Mesendoderm (in vitro differentiated cells): ENCODE results near the gene BABAM2.

Experiments
- DNase-seq: peaks from one replicate; pipeline ENCODE4 v3.0.0; 2013
- H2AK5ac ChIP-seq: 2 replicates; pipeline ENCODE4 v1.6.1; 2013; ENCODE audit warnings: low read length, inconsistent platforms
- H2BK120ac ChIP-seq: 2 replicates; pipeline ENCODE4 v1.6.1; 2013; ENCODE audit warnings: low read depth, mild to moderate bottlenecking, low read length, moderate library complexity, mixed read lengths
- H2BK15ac ChIP-seq: replicated peaks from 2 replicates; pipeline ENCODE4 v1.6.1; 2013; ENCODE audit warnings: low read depth, mild to moderate bottlenecking, moderate library complexity
- H2BK5ac ChIP-seq: 2 replicates; pipeline ENCODE4 v1.6.1; 2013; ENCODE audit warnings: low read length, inconsistent platforms
- H3K18ac ChIP-seq: 2 replicates; pipeline ENCODE4 v1.6.1; 2013; ENCODE audit warnings: mild to moderate bottlenecking, low read length, mixed read lengths
- H3K23ac ChIP-seq: one replicate; pipeline ENCODE4 v1.6.1; 2013; ENCODE audit warnings: low read length
- H3K27ac ChIP-seq: 2 replicates; pipeline ENCODE4 v1.5.1; 2013; ENCODE audit warnings: low read depth, mild to moderate bottlenecking, inconsistent platforms, low read length, moderate library complexity
- H3K27me3 ChIP-seq: 2 replicates; pipeline ENCODE4 v1.6.1; 2013; ENCODE audit warnings: low read length, control low read depth, mild to moderate bottlenecking, inconsistent platforms; ENCODE audit not compliant: insufficient read depth, poor library complexity
- H3K36me3 ChIP-seq: 2 replicates; pipeline ENCODE4 v1.6.1; 2013; ENCODE audit warnings: low read length, inconsistent platforms; ENCODE audit not compliant: control insufficient read depth, insufficient read depth
- H3K4ac ChIP-seq: one replicate; pipeline ENCODE4 v1.6.1; 2013; ENCODE audit warnings: low read depth, mild to moderate bottlenecking, low read length, moderate library complexity
- H3K4me1 ChIP-seq: 2 replicates; pipeline ENCODE4 v1.6.1; 2013; ENCODE audit warnings: low read depth, low read length, inconsistent platforms; ENCODE audit not compliant: control insufficient read depth
- H3K4me2 ChIP-seq: 2 replicates; pipeline ENCODE4 v1.6.1; 2013; ENCODE audit warnings: low read length
- H3K4me3 ChIP-seq: 2 replicates; pipeline ENCODE4 v1.5.1; 2013; ENCODE audit warnings: mild to moderate bottlenecking, low read length
- H3K56ac ChIP-seq: one replicate; pipeline ENCODE4 v1.6.1; 2013; ENCODE audit warnings: low read length
- H3K79me1 ChIP-seq: 2 replicates; pipeline ENCODE4 v1.6.1; 2013; ENCODE audit warnings: low read length, inconsistent platforms
- H3K79me2 ChIP-seq: 2 replicates; pipeline ENCODE4 v1.6.1; 2013; ENCODE audit warnings: mild to moderate bottlenecking, low read length; ENCODE audit not compliant: control insufficient read depth, insufficient read depth
- H3K9ac ChIP-seq: 2 replicates; pipeline ENCODE4 v1.6.1; 2013; ENCODE audit warnings: low read length, inconsistent platforms
- H4K5ac ChIP-seq: one replicate; pipeline ENCODE4 v1.6.1; 2013; ENCODE audit warnings: low read length
- H4K8ac ChIP-seq: one replicate; pipeline ENCODE4 v1.6.1; 2013; ENCODE audit warnings: low read depth, mild to moderate bottlenecking, control low read depth, low read length, moderate library complexity
- WGBS: extraction: QIAGEN DNeasy Blood & Tissue Kit; methylation state at CpG from one replicate; pipeline ENCODE4 v1.1.7; 2013; ENCODE audit warnings: low lambda C conversion rate, missing lambda C conversion rate; ENCODE audit not compliant: insufficient coverage; ENCODE audit errors: extremely low coverage; 5-methylcytosine and 5-hydroxymethylcytosine counted together

BABAM2 gene

DNA sequence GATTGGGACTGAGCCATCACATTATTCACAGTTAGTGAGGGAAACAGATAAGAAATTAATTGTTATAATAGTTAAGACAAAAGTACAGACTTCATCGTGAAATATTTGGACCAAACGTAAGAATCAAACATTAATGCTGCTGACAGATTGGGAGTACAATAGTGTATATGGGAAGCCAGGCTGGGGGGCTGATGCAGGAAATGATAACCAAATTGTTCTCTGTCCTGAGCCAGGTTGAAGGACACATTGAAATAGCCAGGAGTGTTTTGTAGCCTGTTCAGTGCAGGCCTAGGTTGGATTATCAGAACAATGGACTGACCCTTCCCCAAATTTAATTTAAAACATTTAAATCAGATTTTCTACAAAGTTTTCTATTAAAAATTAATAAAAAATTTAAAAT lies 203.2 kb downstream of the BABAM2 start:
- Histone ChIP-seq H3K4me3 (no peak overlapping the region), H3K79me1 (no peaks in the 10 kb centered on the region)

GRCh38 chr2:28094739-28095138 lies 204.2 kb downstream of the BABAM2 start:
- Histone ChIP-seq H3K23ac (no peak overlapping the region), H3K79me1 (no peaks in the 10 kb centered on the region), H3K36me3 (no peaks in the 10 kb centered on the region), H2AK5ac (no peak overlapping the region), H2BK5ac (no peak overlapping the region), H3K4me3 (no peak overlapping the region), H2BK120ac (no peak overlapping the region), H3K4ac (no peak overlapping the region), H3K27ac (no peak overlapping the region), H3K4me2 (no peak overlapping the region), H3K56ac (no peak overlapping the region), H4K8ac (no peak overlapping the region), H3K9ac (no peak overlapping the region), H3K27me3 (no peaks in the 10 kb centered on the region), H3K18ac (no peak overlapping the region), H3K79me2 (no peaks in the 10 kb centered on the region), H4K5ac (no peak overlapping the region), H2BK15ac (no peak overlapping the region), H3K4me1 (no peaks in the 10 kb centered on the region)
- no CpG with 5 or more reads among the region's 3 CpGs for WGBS
- DNase-seq = no peak

More for the DNA sequence above, 203.2 kb downstream of the BABAM2 start:
- Histone ChIP-seq H3K27me3 (no peaks in the 10 kb centered on the region), H3K4me1 (no peaks in the 10 kb centered on the region), H4K5ac (no peak overlapping the region), H3K18ac (no peak overlapping the region), H3K4me2 (no peak overlapping the region), H3K56ac (no peak overlapping the region), H2AK5ac (no peak overlapping the region), H4K8ac (no peak overlapping the region), H3K4ac (no peak overlapping the region), H3K36me3 (no peaks in the 10 kb centered on the region), H3K9ac (no peak overlapping the region), H3K27ac (no peak overlapping the region), H3K23ac (no peak overlapping the region), H2BK15ac (no peak overlapping the region), H3K79me2 (no peaks in the 10 kb centered on the region), H2BK120ac (no peak overlapping the region), H2BK5ac (no peak overlapping the region)
- no peak for DNase-seq
- no CpG with 5 or more reads among the region's 2 CpGs for WGBS

DNA sequence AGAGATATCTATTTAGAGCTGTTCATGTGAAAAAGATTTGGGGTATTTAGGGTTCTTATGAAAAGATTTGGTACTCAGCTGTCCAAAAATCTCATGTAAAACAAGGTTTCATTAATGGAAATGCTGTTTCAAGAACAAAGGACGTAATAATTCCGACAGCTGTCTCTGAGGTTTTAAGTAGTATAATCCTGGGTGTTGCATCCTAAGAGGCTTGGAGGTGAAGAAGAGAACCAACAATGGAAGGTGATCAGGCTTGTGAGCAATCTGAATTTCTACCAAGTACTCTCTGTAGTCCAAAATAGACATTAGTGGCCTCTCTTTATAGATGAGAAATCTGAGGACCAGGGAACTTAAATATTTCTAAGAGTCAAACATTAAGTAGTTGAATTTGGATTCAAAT lies 205.1 kb downstream of the BABAM2 start:
- Histone ChIP-seq H3K27ac (no peak overlapping the region), H2AK5ac (no peak overlapping the region), H4K8ac (no peak overlapping the region), H3K79me1 (no peaks in the 10 kb centered on the region), H3K79me2 (no peaks in the 10 kb centered on the region), H2BK120ac (no peak overlapping the region), H3K4ac (no peak overlapping the region), H4K5ac (no peak overlapping the region), H3K9ac (no peak overlapping the region), H3K56ac (no peak overlapping the region), H3K36me3 (no peaks in the 10 kb centered on the region), H3K27me3 (no peaks in the 10 kb centered on the region), H3K18ac (no peak overlapping the region), H3K4me1 (no peaks in the 10 kb centered on the region), H2BK15ac (no peak overlapping the region), H3K4me3 (no peak overlapping the region), H3K4me2 (no peak overlapping the region), H3K23ac (no peak overlapping the region), H2BK5ac (no peak overlapping the region)
- no peak for DNase-seq
- no CpG with 5 or more reads among the region's 2 CpGs for WGBS

DNA sequence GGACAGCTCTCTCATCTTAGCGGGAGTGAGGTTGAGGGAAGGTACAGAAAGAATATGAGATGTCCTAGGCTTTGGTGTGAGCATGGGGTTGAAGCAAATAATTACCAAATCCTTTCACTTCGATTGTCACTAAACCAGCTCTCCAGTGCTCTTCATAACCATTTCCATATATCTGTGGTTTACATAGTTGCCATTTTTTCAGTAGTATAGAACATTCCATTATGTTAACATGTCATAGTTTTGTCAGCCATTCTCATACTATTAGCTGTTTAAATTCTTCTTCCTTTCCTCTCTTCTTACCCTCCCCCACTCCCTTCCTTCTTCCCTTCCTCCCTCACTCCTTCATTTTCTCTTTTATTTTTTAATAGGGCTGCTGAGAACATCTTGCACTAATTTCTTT lies 205.9 kb downstream of the BABAM2 start:
- Histone ChIP-seq H3K9ac (no peak overlapping the region), H3K79me2 (no peaks in the 10 kb centered on the region), H3K4me3 (no peak overlapping the region), H2AK5ac (no peak overlapping the region), H3K27ac (no peak overlapping the region), H2BK120ac (no peak overlapping the region), H3K27me3 (no peaks in the 10 kb centered on the region), H3K4me2 (no peak overlapping the region), H2BK15ac (no peak overlapping the region), H3K4ac (no peak overlapping the region), H4K5ac (no peak overlapping the region), H3K4me1 (no peaks in the 10 kb centered on the region), H2BK5ac (no peak overlapping the region), H3K23ac (no peak overlapping the region), H4K8ac (no peak overlapping the region), H3K79me1 (no peaks in the 10 kb centered on the region), H3K36me3 (no peaks in the 10 kb centered on the region), H3K56ac (no peak overlapping the region), H3K18ac (no peak overlapping the region)
- DNase-seq = no peak
- no CpG with 5 or more reads among the region's 2 CpGs for WGBS

DNA sequence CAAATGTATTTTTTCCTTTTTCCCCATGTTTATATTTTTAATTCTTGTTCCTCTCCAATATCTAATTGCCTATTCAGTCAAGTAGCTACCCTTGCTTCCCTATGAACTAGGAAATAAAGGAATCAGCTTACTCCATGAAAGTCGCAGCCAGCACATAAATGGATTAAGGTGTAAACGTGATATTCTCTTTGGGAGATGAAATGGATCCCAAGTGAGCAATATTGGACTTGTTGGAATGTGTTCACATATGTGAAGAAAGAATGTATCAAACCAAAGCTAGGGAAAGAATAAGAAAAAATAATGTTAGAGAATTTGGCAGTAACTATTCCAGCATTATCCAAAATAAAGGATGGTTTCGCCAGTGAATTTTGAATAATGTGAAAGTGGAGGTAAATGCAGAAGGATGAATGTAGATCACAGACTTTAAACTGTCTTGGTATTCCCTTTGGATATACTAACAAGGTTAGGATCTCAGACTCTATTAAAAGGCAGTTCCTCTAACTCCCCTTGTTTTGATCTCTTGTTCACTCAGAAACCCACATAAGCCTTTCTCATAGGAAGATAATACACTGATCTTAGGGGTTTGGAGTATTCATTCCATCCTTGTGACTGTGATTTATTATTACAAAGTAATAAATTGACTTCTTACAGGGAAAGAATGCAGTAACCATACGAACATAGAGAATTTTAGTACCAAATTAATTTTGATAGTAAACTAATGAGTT lies 208.1 kb downstream of the BABAM2 start:
- no peaks in the 10 kb centered on the region for H3K4me1 ChIP-seq

DNA sequence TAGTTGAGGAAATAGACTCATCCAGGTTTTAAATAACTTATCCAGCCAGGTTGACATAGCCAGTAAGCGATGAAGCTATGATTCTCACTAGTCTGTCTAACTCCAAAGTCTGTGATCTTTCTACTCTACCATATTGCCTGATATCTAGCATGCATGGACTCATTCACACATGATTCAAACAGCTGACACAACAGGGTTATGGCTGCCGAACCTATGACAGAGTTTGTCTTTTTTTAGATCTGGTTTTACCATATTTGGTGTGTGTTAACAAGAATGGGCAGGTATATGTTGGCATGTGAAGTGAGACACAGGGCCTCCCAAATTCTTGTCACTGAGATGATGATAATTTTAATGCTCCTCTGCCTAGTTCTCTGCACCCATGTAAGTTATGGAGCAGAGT lies 210.6 kb downstream of the BABAM2 start:
- no peak overlapping the region for H3K4me3 ChIP-seq
- H3K27ac ChIP-seq = no peak overlapping the region
- H3K36me3 ChIP-seq = no peaks in the 10 kb centered on the region
- WGBS = no CpG with 5 or more reads among the region's 2 CpGs
- H3K9ac ChIP-seq = no peak overlapping the region
- H3K4me1 ChIP-seq = no peaks in the 10 kb centered on the region
- H3K79me1 ChIP-seq = no peaks in the 10 kb centered on the region
- no peak overlapping the region for H2BK120ac ChIP-seq
- no peaks in the 10 kb centered on the region for H3K27me3 ChIP-seq
- no peak for DNase-seq
- no peak overlapping the region for H2BK5ac ChIP-seq
- H2BK15ac ChIP-seq = no peak overlapping the region
- H2AK5ac ChIP-seq = no peak overlapping the region
- no peak overlapping the region for H3K4ac ChIP-seq
- no peak overlapping the region for H3K56ac ChIP-seq
- no peak overlapping the region for H3K4me2 ChIP-seq
- H4K5ac ChIP-seq = no peak overlapping the region
- no peaks in the 10 kb centered on the region for H3K79me2 ChIP-seq
- H4K8ac ChIP-seq = no peak overlapping the region
- H3K23ac ChIP-seq = no peak overlapping the region
- H3K18ac ChIP-seq = no peak overlapping the region

More for the DNA sequence above, 208.1 kb downstream of the BABAM2 start:
- no peak overlapping the region for H2BK120ac ChIP-seq
- H3K9ac ChIP-seq = no peak overlapping the region
- H3K79me1 ChIP-seq = no peaks in the 10 kb centered on the region
- no peak overlapping the region for H4K8ac ChIP-seq
- no peaks in the 10 kb centered on the region for H3K27me3 ChIP-seq
- no peak overlapping the region for H3K23ac ChIP-seq
- H3K27ac ChIP-seq = no peak overlapping the region
- H2BK15ac ChIP-seq = no peak overlapping the region
- no peak overlapping the region for H2AK5ac ChIP-seq
- no CpG with 5 or more reads among the region's 4 CpGs for WGBS
- no peak overlapping the region for H3K18ac ChIP-seq
- H4K5ac ChIP-seq = no peak overlapping the region
- H3K79me2 ChIP-seq = no peaks in the 10 kb centered on the region
- H3K56ac ChIP-seq = no peak overlapping the region
- H3K4ac ChIP-seq = no peak overlapping the region
- DNase-seq = no peak
- H3K36me3 ChIP-seq = no peaks in the 10 kb centered on the region
- no peak overlapping the region for H2BK5ac ChIP-seq
- no peak overlapping the region for H3K4me2 ChIP-seq
- H3K4me3 ChIP-seq = no peak overlapping the region
